Ascending aorta (tissue), 2 donors: ENCODE results near the gene NLE1. TPM values are rescaled to one million over a fixed set of nuclear protein-coding genes. Genes with fewer than 3 reads are reported as not detected.

Experiments used
- DNase-seq, 2 donors: peaks; one replicate each; pipeline ENCODE4 v3.0.0-alpha.2; 2019; ENCODE audit warnings: low spot score in 2 of 2
- H3K27ac ChIP-seq, 2 donors: fragments of 200-600 bp; sonication (generic); one replicate each; pipeline ENCODE4 v1.5.1; 2016 to 2017; ENCODE audit warnings: mild to moderate bottlenecking in 1 of 2
- H3K27me3 ChIP-seq: fragments of 200-600 bp; sonication (generic); one replicate; pipeline ENCODE4 v1.5.1; 2017
- H3K36me3 ChIP-seq, 2 donors: fragments of 200-600 bp; sonication (generic); one replicate each; pipeline ENCODE4 v1.5.1; 2016
- H3K4me1 ChIP-seq, 2 donors: fragments of 200-600 bp; sonication (generic); one replicate each; pipeline ENCODE4 v1.5.1; 2016 to 2017; ENCODE audit warnings: mild to moderate bottlenecking in 1 of 2
- H3K4me3 ChIP-seq, 2 donors: fragments of 200-600 bp; sonication (generic); one replicate each; pipeline ENCODE4 v1.5.1; 2016 to 2017; ENCODE audit warnings: mild to moderate bottlenecking in 1 of 2
- H3K9me3 ChIP-seq, 2 donors: fragments of 200-600 bp; sonication (generic); one replicate each; pipeline ENCODE4 v1.5.1; 2016
- intact Hi-C: fragments of 100-400 bp; cut with DNase I; formaldehyde crosslinking; loops from one replicate; pipeline ENCODE4 v1.15.1; 2023
- total RNA-seq: library from RNA; depleted of rRNA; stranded (reverse); fragments of >200 nt; gene quantifications from one replicate; pipeline ENCODE4 v1.1.0, GENCODE V29; 2016
- TF ChIP-seq, protein P1 (sequence below), 3 experiments: fragments of 200-600 bp in 2 of 3; fragments of 450-650 bp in 1 of 3; sonication (generic) in 2 of 3; IDR thresholded peaks; one replicate each; pipeline ENCODE4 v1.5.1; 2016 to 2019; ENCODE audit warnings: antibody characterized with exemption in 3 of 3, mild to moderate bottlenecking in 1 of 3, moderate library complexity in 1 of 3

Gene NLE1
- total RNA-seq, 1 donor from 2014 or later: 3.8 TPM

DNA sequence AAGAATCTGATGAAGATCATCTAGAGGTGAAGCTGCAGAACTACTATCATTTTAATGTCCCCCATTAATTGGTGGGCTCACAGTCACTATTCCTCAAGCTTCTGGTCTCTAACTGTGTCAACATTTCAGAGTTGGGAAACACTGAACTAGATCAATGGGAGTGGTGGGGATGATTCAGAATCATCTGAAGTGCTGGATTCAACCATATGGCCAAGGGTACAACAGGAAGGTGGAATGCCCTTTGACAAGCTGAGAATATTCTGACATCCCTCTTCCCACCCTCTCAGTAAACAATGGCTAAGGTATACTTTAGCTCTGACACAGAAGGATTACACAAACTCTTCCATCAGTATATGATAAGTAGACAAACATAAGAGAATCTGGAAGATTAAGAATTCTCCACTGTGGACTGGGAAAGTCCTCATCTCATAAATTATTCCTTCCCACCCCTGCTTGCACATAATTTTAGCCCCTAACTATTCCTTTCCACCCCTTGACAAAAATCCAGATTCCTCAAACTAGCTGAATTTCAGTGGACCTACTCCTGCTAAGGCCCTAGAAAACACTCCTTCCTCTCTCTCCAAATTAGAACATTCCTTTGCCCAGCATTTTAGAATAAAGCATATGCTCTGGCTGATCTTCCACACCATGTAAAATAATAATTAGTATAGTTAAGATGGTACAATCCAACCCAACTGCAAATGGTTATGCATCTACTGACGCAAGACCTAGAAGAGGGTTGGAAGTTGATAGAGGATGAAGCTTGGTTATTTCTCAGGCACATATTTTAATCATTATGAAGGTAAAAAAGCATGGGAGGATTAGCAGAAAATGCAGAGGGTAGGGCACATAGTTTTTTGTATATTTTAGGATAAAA lies 62.3 kb downstream of the NLE1 start:
- no peak overlapping the region for H3K4me3 ChIP-seq
- H3K27ac ChIP-seq: no peak overlapping the region
- DNase-seq: no peak
- no peaks in the 10 kb centered on the region for H3K9me3 ChIP-seq
- no peaks in the 10 kb centered on the region for H3K4me1 ChIP-seq
- H3K27me3 ChIP-seq: no peaks in the 10 kb centered on the region
- TF ChIP-seq, protein P1, sequence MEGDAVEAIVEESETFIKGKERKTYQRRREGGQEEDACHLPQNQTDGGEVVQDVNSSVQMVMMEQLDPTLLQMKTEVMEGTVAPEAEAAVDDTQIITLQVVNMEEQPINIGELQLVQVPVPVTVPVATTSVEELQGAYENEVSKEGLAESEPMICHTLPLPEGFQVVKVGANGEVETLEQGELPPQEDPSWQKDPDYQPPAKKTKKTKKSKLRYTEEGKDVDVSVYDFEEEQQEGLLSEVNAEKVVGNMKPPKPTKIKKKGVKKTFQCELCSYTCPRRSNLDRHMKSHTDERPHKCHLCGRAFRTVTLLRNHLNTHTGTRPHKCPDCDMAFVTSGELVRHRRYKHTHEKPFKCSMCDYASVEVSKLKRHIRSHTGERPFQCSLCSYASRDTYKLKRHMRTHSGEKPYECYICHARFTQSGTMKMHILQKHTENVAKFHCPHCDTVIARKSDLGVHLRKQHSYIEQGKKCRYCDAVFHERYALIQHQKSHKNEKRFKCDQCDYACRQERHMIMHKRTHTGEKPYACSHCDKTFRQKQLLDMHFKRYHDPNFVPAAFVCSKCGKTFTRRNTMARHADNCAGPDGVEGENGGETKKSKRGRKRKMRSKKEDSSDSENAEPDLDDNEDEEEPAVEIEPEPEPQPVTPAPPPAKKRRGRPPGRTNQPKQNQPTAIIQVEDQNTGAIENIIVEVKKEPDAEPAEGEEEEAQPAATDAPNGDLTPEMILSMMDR (IDR thresholded peaks at IDR 0.05): no peak
- H3K36me3 ChIP-seq: no peaks in the 10 kb centered on the region
- intact Hi-C loops: no loop called here

Other genes starting within 250 kb of the NLE1 start
- gene CCT6B, start 180.8 kb downstream of the NLE1 start, total RNA-seq: not detected
- gene ZNF830, start 180.8 kb downstream of the NLE1 start, total RNA-seq: 1.9 TPM
- 24.5 TPM for gene LIG3, start 161.8 kb downstream of the NLE1 start, total RNA-seq
- gene RFFL, start 78.6 kb downstream of the NLE1 start, total RNA-seq: 20.0 TPM
- 3.7 TPM for gene RAD51D, start 22.4 kb downstream of the NLE1 start, total RNA-seq
- gene FNDC8, start 20.7 kb downstream of the NLE1 start, total RNA-seq: not detected
- not detected for gene UNC45B, start 5.5 kb upstream of the NLE1 start, total RNA-seq
- not detected for gene SLC35G3, start 52.1 kb upstream of the NLE1 start, total RNA-seq
- gene SLFN5, start 100.8 kb upstream of the NLE1 start, total RNA-seq: 13.0 TPM
- 30.3 TPM for gene SLFN11, start 231.3 kb upstream of the NLE1 start, total RNA-seq